GM23338 (cell line): Measurements from ENCODE around the gene LRP11.

Experiments used
- CREB1 ChIP-seq: fragments of 250-450 bp; sonication (Bioruptor Pico); IDR thresholded peaks from 2 replicates; pipeline ENCODE4 v1.5.0; 2020; ENCODE audit warnings: low read depth, mild to moderate bottlenecking, moderate library complexity
- EZH2 ChIP-seq: fragments of 200-600 bp; sonication (generic); IDR thresholded peaks from one replicate; pipeline ENCODE4 v1.8.0; 2017; ENCODE audit warnings: antibody characterized with exemption, mild to moderate bottlenecking, low read depth; ENCODE audit not compliant: unreplicated experiment
- POLR2AphosphoS5 ChIP-seq: IDR thresholded peaks from 2 replicates; pipeline ENCODE4 v1.6.1; 2016; ENCODE audit warnings: antibody characterized with exemption, low read depth
- STAT1 ChIP-seq: IDR thresholded peaks from one replicate; pipeline ENCODE4 v1.6.1; 2016; ENCODE audit warnings: antibody characterized with exemption; ENCODE audit not compliant: unreplicated experiment
- TF ChIP-seq, protein P1 (sequence below), 2 experiments: fragments of 200-600 bp in 1 of 2; sonication (generic) in 1 of 2; conservative IDR thresholded peaks; 2 replicates each; pipeline versions ENCODE4 v1.5.1 to v1.6.1; 2016 to 2017; ENCODE audit warnings: antibody characterized with exemption in 2 of 2, low read depth in 2 of 2, mild to moderate bottlenecking in 2 of 2, moderate library complexity in 1 of 2
- TF ChIP-seq, protein P2 (sequence below): IDR thresholded peaks from one replicate; pipeline ENCODE4 v1.6.1; 2018; ENCODE audit warnings: antibody characterized with exemption; ENCODE audit not compliant: unreplicated experiment

DNA sequence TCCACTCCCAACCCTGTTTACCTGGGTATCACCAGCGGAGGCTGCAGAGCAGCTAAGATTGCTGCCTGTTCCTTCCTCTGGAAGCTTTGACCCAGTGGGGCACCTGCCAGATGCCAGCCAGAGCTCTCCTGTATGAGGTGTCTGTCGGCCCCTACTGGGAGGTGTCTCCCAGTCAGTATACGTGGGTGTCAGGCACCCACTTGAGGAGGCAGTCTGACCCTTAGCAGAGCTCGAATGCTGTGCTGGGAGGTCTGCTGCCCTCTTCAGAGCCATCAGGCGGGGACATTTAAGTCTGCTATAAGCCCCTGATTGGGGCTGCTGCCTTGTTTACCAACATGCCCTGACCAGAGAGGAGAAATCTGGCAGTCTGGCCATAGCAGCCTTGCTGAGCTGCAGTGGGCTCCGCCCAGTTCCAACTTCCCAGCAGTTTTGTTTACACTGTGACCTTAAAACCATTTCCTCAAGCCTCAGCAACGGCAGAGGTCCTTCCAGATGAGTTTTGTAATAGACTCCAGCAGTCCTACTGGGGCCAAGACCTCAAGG is 31.0 kb upstream of the LRP11 start:
- TF ChIP-seq STAT1: no peak
- TF ChIP-seq, protein P1, sequence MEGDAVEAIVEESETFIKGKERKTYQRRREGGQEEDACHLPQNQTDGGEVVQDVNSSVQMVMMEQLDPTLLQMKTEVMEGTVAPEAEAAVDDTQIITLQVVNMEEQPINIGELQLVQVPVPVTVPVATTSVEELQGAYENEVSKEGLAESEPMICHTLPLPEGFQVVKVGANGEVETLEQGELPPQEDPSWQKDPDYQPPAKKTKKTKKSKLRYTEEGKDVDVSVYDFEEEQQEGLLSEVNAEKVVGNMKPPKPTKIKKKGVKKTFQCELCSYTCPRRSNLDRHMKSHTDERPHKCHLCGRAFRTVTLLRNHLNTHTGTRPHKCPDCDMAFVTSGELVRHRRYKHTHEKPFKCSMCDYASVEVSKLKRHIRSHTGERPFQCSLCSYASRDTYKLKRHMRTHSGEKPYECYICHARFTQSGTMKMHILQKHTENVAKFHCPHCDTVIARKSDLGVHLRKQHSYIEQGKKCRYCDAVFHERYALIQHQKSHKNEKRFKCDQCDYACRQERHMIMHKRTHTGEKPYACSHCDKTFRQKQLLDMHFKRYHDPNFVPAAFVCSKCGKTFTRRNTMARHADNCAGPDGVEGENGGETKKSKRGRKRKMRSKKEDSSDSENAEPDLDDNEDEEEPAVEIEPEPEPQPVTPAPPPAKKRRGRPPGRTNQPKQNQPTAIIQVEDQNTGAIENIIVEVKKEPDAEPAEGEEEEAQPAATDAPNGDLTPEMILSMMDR (conservative IDR thresholded peaks at IDR 0.05; ENCODE audit: low read depth in 2 of 2): peak; percentile 9 to 22; a peak in 2 of 4 replicates
- TF ChIP-seq, protein P2, sequence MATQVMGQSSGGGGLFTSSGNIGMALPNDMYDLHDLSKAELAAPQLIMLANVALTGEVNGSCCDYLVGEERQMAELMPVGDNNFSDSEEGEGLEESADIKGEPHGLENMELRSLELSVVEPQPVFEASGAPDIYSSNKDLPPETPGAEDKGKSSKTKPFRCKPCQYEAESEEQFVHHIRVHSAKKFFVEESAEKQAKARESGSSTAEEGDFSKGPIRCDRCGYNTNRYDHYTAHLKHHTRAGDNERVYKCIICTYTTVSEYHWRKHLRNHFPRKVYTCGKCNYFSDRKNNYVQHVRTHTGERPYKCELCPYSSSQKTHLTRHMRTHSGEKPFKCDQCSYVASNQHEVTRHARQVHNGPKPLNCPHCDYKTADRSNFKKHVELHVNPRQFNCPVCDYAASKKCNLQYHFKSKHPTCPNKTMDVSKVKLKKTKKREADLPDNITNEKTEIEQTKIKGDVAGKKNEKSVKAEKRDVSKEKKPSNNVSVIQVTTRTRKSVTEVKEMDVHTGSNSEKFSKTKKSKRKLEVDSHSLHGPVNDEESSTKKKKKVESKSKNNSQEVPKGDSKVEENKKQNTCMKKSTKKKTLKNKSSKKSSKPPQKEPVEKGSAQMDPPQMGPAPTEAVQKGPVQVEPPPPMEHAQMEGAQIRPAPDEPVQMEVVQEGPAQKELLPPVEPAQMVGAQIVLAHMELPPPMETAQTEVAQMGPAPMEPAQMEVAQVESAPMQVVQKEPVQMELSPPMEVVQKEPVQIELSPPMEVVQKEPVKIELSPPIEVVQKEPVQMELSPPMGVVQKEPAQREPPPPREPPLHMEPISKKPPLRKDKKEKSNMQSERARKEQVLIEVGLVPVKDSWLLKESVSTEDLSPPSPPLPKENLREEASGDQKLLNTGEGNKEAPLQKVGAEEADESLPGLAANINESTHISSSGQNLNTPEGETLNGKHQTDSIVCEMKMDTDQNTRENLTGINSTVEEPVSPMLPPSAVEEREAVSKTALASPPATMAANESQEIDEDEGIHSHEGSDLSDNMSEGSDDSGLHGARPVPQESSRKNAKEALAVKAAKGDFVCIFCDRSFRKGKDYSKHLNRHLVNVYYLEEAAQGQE: no peak
- TF ChIP-seq EZH2: no peak
- no peak for TF ChIP-seq POLR2AphosphoS5
- TF ChIP-seq CREB1 (CRISPR knock-in tag): no peak
